Esophagus muscularis mucosa (tissue), 3 donors: ENCODE measurements around the gene SCAMP3.

ENCODE experiments used
- CTCF ChIP-seq, 3 experiments: fragments of 200-600 bp in 2 of 3; fragments of 450-650 bp in 1 of 3; sonication (generic) in 2 of 3; IDR thresholded peaks; one replicate each; pipeline ENCODE4 v1.5.1; 2017 to 2019; ENCODE audit warnings: antibody characterized with exemption in 3 of 3, mild to moderate bottlenecking in 2 of 3, moderate library complexity in 1 of 3
- POLR2A ChIP-seq: fragments of 450-650 bp; IDR thresholded peaks from one replicate; pipeline ENCODE4 v1.6.1; 2017; ENCODE audit warnings: antibody characterized with exemption, moderate library complexity, mild to moderate bottlenecking, low read depth
- POLR2AphosphoS5 ChIP-seq, 2 donors: sonication (generic); formaldehyde crosslinking; IDR thresholded peaks; one replicate each; pipeline ENCODE4 v1.6.1; 2017; ENCODE audit warnings: antibody characterized with exemption in 2 of 2

GRCh38 chr1:155206891-155207805 is 55.0 kb downstream of the SCAMP3 start:
- TF ChIP-seq CTCF (IDR thresholded peaks at IDR 0.05) (peak; percentile 83 to 92 (median 84)), POLR2AphosphoS5 (IDR thresholded peaks at IDR 0.05) (peak; percentile 60 to 75), POLR2A (no peak)
